ENCODE measurements around the gene TRERF1.

- TF ChIP-seq, protein P1, sequence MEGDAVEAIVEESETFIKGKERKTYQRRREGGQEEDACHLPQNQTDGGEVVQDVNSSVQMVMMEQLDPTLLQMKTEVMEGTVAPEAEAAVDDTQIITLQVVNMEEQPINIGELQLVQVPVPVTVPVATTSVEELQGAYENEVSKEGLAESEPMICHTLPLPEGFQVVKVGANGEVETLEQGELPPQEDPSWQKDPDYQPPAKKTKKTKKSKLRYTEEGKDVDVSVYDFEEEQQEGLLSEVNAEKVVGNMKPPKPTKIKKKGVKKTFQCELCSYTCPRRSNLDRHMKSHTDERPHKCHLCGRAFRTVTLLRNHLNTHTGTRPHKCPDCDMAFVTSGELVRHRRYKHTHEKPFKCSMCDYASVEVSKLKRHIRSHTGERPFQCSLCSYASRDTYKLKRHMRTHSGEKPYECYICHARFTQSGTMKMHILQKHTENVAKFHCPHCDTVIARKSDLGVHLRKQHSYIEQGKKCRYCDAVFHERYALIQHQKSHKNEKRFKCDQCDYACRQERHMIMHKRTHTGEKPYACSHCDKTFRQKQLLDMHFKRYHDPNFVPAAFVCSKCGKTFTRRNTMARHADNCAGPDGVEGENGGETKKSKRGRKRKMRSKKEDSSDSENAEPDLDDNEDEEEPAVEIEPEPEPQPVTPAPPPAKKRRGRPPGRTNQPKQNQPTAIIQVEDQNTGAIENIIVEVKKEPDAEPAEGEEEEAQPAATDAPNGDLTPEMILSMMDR (IDR thresholded peaks at IDR 0.05; ENCODE audit: low read length): no peak
- no peak for TF ChIP-seq EZH2 (IDR thresholded peaks at IDR 0.05; ENCODE audit: borderline replicate concordance, low read length)
Measured at GRCh38 chr6:42370323-42370985, 81.3 kb downstream of the TRERF1 start.

Data from OCI-LY1 (cell line).